ENCODE data around the gene ZBTB7C.

The ZBTB7C gene

DNA sequence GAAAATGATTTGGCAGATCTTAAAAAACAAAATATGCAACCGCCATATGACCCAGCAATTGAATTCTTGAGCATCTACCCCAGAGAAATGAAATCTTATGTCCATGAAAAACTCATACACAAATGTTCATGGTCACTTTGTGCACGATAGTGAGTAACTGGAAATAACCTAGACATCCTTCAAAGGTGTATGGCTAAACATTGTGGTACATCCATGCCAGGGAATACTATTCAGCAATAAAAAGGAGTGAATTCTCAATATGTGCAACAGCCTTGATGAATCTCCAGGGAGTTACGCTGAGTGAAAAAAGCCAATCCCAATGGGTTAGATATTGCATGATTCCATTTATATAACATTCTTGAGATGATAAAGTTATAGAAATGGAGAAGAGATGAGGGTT lies 366.0 kb downstream of the ZBTB7C start:
- TF ChIP-seq, protein P1, sequence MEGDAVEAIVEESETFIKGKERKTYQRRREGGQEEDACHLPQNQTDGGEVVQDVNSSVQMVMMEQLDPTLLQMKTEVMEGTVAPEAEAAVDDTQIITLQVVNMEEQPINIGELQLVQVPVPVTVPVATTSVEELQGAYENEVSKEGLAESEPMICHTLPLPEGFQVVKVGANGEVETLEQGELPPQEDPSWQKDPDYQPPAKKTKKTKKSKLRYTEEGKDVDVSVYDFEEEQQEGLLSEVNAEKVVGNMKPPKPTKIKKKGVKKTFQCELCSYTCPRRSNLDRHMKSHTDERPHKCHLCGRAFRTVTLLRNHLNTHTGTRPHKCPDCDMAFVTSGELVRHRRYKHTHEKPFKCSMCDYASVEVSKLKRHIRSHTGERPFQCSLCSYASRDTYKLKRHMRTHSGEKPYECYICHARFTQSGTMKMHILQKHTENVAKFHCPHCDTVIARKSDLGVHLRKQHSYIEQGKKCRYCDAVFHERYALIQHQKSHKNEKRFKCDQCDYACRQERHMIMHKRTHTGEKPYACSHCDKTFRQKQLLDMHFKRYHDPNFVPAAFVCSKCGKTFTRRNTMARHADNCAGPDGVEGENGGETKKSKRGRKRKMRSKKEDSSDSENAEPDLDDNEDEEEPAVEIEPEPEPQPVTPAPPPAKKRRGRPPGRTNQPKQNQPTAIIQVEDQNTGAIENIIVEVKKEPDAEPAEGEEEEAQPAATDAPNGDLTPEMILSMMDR (IDR thresholded peaks at IDR 0.05), result no peak
- H2AFZ ChIP-seq, result no peak overlapping the region
- H3K36me3 ChIP-seq (ENCODE audit: control insufficient read depth, insufficient read depth, low read length), result no peaks in the 10 kb centered on the region
- no peak overlapping the region for H3K4me3 ChIP-seq (ENCODE audit: low read depth, low read length)
- no peaks in the 10 kb centered on the region for H3K79me2 ChIP-seq
- H3K9me3 ChIP-seq (ENCODE audit: control insufficient read depth, low read length), result no peaks in the 10 kb centered on the region
- no peak overlapping the region for H3K9ac ChIP-seq
- no peak overlapping the region for H3K4me2 ChIP-seq (ENCODE audit: low read length)
- H3K27me3 ChIP-seq (ENCODE audit: control insufficient read depth, insufficient read depth, low read length), result no peaks in the 10 kb centered on the region
- H3K27ac ChIP-seq, result no peak overlapping the region
- no peaks in the 10 kb centered on the region for H3K4me1 ChIP-seq

DNA sequence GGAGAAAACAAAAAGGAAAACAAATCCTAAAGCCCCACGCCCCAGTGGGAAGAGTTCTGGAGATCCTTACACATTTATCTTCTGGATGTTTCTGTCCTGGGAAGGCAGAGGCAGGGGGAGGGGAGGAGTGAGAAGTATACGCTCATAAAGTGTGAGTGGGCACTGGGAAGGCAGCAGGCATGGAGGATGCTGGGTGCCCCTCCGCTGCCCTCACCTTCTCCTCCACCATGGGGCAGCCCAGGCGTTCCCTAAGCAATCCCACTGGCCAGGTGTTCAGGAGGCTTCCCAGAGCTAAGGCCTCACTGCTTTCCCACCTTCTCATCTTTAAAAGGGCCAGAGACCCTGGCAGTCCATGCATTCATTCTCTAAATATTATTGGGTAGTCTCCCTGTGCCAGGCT lies 366.8 kb downstream of the ZBTB7C start:
- H2AFZ ChIP-seq, result no peak overlapping the region
- H3K79me2 ChIP-seq, result no peaks in the 10 kb centered on the region
- H3K9me3 ChIP-seq (ENCODE audit: control insufficient read depth, low read length), result no peaks in the 10 kb centered on the region
- TF ChIP-seq, protein P1 (IDR thresholded peaks at IDR 0.05), result no peak
- H3K4me1 ChIP-seq, result no peaks in the 10 kb centered on the region
- no peak overlapping the region for H3K27ac ChIP-seq
- no peak overlapping the region for H3K9ac ChIP-seq
- H3K36me3 ChIP-seq (ENCODE audit: control insufficient read depth, insufficient read depth, low read length), result no peaks in the 10 kb centered on the region
- H3K4me3 ChIP-seq (ENCODE audit: low read depth, low read length), result no peak overlapping the region
- no peak overlapping the region for H3K4me2 ChIP-seq (ENCODE audit: low read length)
- H3K27me3 ChIP-seq (ENCODE audit: control insufficient read depth, insufficient read depth, low read length), result no peaks in the 10 kb centered on the region

DNA sequence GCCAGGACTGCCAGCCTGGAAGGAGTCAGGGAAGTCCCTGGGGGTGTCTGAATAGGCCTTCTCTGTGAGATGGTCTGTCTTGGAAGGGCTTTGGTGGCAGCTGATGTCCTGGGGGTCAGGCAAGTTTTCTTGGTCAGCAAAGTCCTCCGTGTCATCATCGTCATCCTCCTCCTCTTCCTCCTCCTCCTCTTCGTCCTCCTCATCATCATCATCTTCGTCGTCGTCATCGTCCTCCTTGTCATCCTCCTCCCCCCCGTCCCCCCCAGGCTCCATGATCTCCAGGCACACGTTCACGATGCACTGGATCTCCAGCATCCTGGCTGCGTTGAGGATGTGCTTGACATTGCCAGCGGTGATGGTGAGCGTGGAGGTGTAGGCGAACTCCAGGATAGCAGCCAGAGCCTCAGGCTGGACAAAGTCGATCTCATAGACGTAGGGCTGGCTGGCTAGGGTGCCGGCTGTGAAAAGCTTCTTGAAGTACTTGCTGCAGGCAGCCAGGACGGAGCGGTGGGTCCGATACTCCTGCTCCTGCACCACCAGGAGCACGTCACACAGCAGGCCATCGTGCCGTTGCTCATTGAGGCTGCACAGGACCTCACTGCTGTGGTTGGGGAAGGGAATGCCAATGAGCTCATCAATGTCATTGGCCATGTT lies 368.6 kb downstream of the ZBTB7C start:
- Histone ChIP-seq H3K9me3 (ENCODE audit: control insufficient read depth, low read length) (no peaks in the 10 kb centered on the region), H3K4me3 (ENCODE audit: low read depth, low read length) (no peak overlapping the region), H3K36me3 (ENCODE audit: control insufficient read depth, insufficient read depth, low read length) (no peaks in the 10 kb centered on the region), H3K27me3 (ENCODE audit: control insufficient read depth, insufficient read depth, low read length) (no peaks in the 10 kb centered on the region), H3K4me1 (no peaks in the 10 kb centered on the region), H3K4me2 (ENCODE audit: low read length) (no peak overlapping the region), H3K79me2 (no peaks in the 10 kb centered on the region), H2AFZ (no peak overlapping the region), H3K9ac (no peak overlapping the region), H3K27ac (no peak overlapping the region)
- TF ChIP-seq, protein P1 (IDR thresholded peaks at IDR 0.05), result no peak

DNA sequence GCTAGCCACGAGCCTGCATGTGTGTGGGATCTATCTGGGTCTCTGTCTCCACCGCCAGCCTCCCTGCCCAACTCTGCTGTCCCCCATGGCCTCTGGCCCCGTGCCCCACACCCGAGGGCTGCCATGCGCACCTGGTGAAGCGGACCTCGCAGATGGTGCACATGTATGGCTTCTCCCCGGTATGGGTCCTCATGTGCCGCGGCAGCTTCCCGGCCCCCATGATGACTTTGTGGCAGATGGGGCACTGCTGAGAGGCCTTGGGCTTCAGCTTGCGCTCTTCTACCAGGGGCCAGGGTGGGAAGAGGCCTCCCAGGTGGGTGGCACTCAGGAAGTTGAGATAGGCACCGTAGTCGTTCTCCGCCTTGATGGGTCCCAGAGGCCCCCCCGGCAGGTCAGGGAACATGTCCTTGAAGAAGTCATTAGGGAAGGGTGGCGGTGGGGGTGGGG lies 369.4 kb downstream of the ZBTB7C start:
- H3K79me2 ChIP-seq, result no peaks in the 10 kb centered on the region
- no peaks in the 10 kb centered on the region for H3K9me3 ChIP-seq (ENCODE audit: control insufficient read depth, low read length)
- no peaks in the 10 kb centered on the region for H3K27me3 ChIP-seq (ENCODE audit: control insufficient read depth, insufficient read depth, low read length)
- no peaks in the 10 kb centered on the region for H3K4me1 ChIP-seq
- no peak overlapping the region for H2AFZ ChIP-seq
- TF ChIP-seq, protein P1 (IDR thresholded peaks at IDR 0.05), result no peak
- H3K27ac ChIP-seq, result no peak overlapping the region
- H3K36me3 ChIP-seq (ENCODE audit: control insufficient read depth, insufficient read depth, low read length), result no peaks in the 10 kb centered on the region
- H3K4me3 ChIP-seq (ENCODE audit: low read depth, low read length), result no peak overlapping the region
- H3K9ac ChIP-seq, result no peak overlapping the region
- no peak overlapping the region for H3K4me2 ChIP-seq (ENCODE audit: low read length)

DNA sequence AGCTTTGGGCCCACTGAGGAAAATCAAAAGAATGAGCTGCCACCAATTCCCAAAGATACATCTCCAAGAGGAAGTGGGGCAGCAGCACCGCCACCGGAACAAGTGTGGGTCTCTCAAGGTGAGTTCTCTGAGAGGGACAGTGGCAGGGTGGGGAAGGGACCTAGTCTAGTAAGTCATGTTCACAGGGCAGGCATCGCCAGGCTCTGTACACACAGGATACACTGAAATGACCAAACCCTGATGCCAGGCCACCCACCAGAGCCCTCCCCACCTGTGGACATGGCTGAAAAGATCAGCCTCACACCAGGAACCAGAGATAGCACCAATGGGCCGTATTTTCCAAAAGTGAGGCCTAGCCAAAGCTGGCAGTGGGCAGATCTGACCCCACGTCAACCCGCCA lies 370.5 kb downstream of the ZBTB7C start:
- no peak overlapping the region for H3K4me2 ChIP-seq (ENCODE audit: low read length)
- no peaks in the 10 kb centered on the region for H3K27me3 ChIP-seq (ENCODE audit: control insufficient read depth, insufficient read depth, low read length)
- no peak overlapping the region for H3K27ac ChIP-seq
- TF ChIP-seq, protein P1 (IDR thresholded peaks at IDR 0.05), result no peak
- H3K79me2 ChIP-seq, result no peaks in the 10 kb centered on the region
- no peak overlapping the region for H2AFZ ChIP-seq
- H3K9ac ChIP-seq, result no peak overlapping the region
- H3K36me3 ChIP-seq (ENCODE audit: control insufficient read depth, insufficient read depth, low read length), result no peaks in the 10 kb centered on the region
- H3K4me3 ChIP-seq (ENCODE audit: low read depth, low read length), result no peak overlapping the region
- no peaks in the 10 kb centered on the region for H3K9me3 ChIP-seq (ENCODE audit: control insufficient read depth, low read length)
- H3K4me1 ChIP-seq, result no peaks in the 10 kb centered on the region
